K562 (cell line): ENCODE results near the gene RNF39.

Experiments
- AFF4 ChIP-seq: sonication (generic); formaldehyde crosslinking; IDR thresholded peaks from 2 replicates; pipeline ENCODE4 v1.8.0; 2023; ENCODE audit warnings: mild to moderate bottlenecking, missing genetic modification reagents
- CBX3 ChIP-seq, 2 experiments: IDR thresholded peaks; 1 replicate in 1 of 2; 2 replicates in 1 of 2; pipeline ENCODE4 v1.6.1; 2012; ENCODE audit warnings: inconsistent platforms in 2 of 2, low read length in 2 of 2, borderline replicate concordance in 1 of 2, control low read depth in 1 of 2
- CREB1 ChIP-seq, 2 experiments: sonication (generic) in 1 of 2; formaldehyde crosslinking in 1 of 2; IDR thresholded peaks; 2 replicates each; pipeline versions ENCODE4 v1.6.1 to v1.8.0; 2012 to 2022; ENCODE audit warnings: inconsistent platforms in 1 of 2, mild to moderate bottlenecking in 1 of 2, missing genetic modification reagents in 1 of 2, moderate library complexity in 1 of 2
- EP300 ChIP-seq: IDR thresholded peaks from 2 replicates; pipeline ENCODE4 v1.6.1; 2012; ENCODE audit warnings: low read length, improper control_type of control experiment
- EZH2 ChIP-seq: IDR thresholded peaks from 2 replicates; pipeline ENCODE4 v1.6.1; 2012; ENCODE audit warnings: low read depth, mild to moderate bottlenecking, inconsistent platforms, low read length, borderline replicate concordance
- FOXK2 ChIP-seq, 2 experiments: fragments of 450-650 bp; IDR thresholded peaks in 1 of 2; conservative IDR thresholded peaks in 1 of 2; 2 replicates each; pipeline ENCODE4 v1.6.1; 2016; ENCODE audit warnings: low read depth in 2 of 2, mild to moderate bottlenecking in 1 of 2
- HDAC2 ChIP-seq: fragments of 450-650 bp; IDR thresholded peaks from 2 replicates; pipeline ENCODE4 v1.6.1; 2016; ENCODE audit warnings: mild to moderate bottlenecking
- NR2C2 ChIP-seq, 2 experiments: fragments of 200-800 bp in 1 of 2; sonication (Bioruptor generic) in 1 of 2; sonication (generic) in 1 of 2; formaldehyde crosslinking in 1 of 2; IDR thresholded peaks; 2 replicates each; pipeline versions ENCODE4 v1.6.1 to v1.8.0; 2016 to 2022; ENCODE audit warnings: mild to moderate bottlenecking in 1 of 2, missing compliant biosample characterization in 1 of 2, missing genetic modification characterization in 1 of 2, missing genetic modification reagents in 1 of 2
- OTX1 ChIP-seq: fragments of 450-650 bp; formaldehyde crosslinking; IDR thresholded peaks from 2 replicates; pipeline ENCODE4 v1.4.0; 2022; ENCODE audit warnings: mild to moderate bottlenecking
- POU5F1 ChIP-seq: fragments of 150-350 bp; IDR thresholded peaks from 2 replicates; pipeline ENCODE4 v1.6.1; 2014; ENCODE audit warnings: borderline replicate concordance, low read length, low read depth, mild to moderate bottlenecking; ENCODE audit not compliant: partially characterized antibody
- TF ChIP-seq, protein P1 (sequence below): fragments of 250-450 bp; sonication (Bioruptor Pico); IDR thresholded peaks from 2 replicates; pipeline ENCODE4 v1.5.1; 2021; ENCODE audit warnings: mild to moderate bottlenecking

- no peak for TF ChIP-seq POU5F1
- TF ChIP-seq EZH2, result no peak
- TF ChIP-seq FOXK2 (conservative IDR thresholded peaks at IDR 0.05 in 1 of 2, IDR thresholded peaks at IDR 0.05 in 1 of 2; ENCODE audit: low read depth in 2 of 2), result no peak
- TF ChIP-seq CREB1 (IDR thresholded peaks at IDR 0.05), result no peak
- no peak for TF ChIP-seq CREB1 (CRISPR knock-in tag; IDR thresholded peaks at IDR 0.05)
- TF ChIP-seq, protein P1, sequence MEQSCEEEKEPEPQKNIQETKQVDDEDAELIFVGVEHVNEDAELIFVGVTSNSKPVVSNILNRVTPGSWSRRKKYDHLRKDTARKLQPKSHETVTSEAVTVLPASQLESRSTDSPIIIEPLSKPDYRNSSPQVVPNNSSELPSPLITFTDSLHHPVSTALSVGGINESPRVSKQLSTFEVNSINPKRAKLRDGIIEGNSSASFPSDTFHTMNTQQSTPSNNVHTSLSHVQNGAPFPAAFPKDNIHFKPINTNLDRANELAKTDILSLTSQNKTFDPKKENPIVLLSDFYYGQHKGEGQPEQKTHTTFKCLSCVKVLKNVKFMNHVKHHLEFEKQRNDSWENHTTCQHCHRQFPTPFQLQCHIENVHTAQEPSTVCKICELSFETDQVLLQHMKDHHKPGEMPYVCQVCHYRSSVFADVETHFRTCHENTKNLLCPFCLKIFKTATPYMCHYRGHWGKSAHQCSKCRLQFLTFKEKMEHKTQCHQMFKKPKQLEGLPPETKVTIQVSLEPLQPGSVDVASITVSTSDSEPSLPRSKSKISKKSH (CRISPR knock-in tag), result no peak
- TF ChIP-seq OTX1 (CRISPR knock-in tag), result no peak
- TF ChIP-seq HDAC2, result no peak
- no peak for TF ChIP-seq NR2C2 (CRISPR knock-in tag; IDR thresholded peaks at IDR 0.05)
- TF ChIP-seq NR2C2 (tag; IDR thresholded peaks at IDR 0.05), result no peak
- no peak for TF ChIP-seq EP300
- TF ChIP-seq CBX3 (IDR thresholded peaks at IDR 0.05; ENCODE audit: borderline replicate concordance in 1 of 2, low read length in 2 of 2), result no peak
- no peak for TF ChIP-seq AFF4 (CRISPR knock-in tag)
Measured at GRCh38 chr6:30055513-30055912, 20.1 kb downstream of the RNF39 start.
